Measurements from ENCODE around the gene PARD3B. TPM values are rescaled to one million over a fixed set of nuclear protein-coding genes. Genes with fewer than 3 reads are reported as not detected.

Gene PARD3B
- total and polyA plus RNA-seq, 2 of the 8 experiments (the other 6 are each of a cell fraction or from before 2014, with no cell fraction given) = 1.2 to 5.7 TPM

DNA sequence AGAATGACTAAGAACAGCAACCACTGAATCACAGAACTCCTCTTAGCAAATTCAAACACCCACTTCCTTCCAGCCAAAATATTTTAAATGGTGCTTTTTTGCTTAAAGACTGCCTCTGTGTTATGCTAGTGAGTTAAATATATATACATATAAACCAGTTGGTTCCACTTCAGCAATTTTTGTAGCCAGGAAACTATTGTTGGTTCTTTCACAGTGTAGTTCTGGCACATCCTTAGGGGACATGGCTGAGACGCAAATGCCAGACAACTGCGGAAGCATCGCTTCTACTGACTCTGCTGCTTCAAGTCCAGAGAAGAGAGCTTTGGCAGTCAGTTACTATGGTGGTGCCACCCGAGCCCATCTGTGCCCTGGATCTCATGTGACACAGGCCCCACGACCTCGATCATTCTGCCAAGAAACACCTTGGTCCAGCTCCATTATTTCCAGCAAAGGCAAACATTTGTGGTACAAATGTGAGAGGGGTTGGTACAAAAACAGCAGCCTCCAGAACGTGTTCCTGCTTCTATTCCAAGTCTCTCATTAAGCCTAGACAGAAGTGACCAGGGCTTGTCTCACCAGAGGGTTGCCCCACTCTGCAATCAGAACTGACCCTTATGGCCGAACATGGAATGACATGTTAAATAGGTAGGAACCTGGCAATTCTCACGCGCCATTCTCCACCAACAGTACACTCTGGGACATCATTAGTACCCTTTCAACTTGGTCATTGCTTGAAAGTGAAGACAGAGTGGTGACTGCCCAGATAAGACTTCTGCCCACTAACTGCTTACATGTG is 1019.3 kb downstream of the PARD3B start:
- Histone ChIP-seq H3K27me3 (replicated peaks in 1 of 4; ENCODE audit: control insufficient read depth in 3 of 4, extremely low read depth in 1 of 4, insufficient read depth in 3 of 4, low read length in 3 of 4) (no peaks in the 10 kb centered on the region), H4K8ac (ENCODE audit: extremely low read depth, insufficient read depth, low read length) (no peak overlapping the region), H3K4me3 (ENCODE audit: extremely low read depth in 1 of 4, insufficient read depth in 2 of 4, low read depth in 3 of 4, low read length in 4 of 4) (no peak overlapping the region), H3K36me3 (ENCODE audit: control insufficient read depth in 2 of 4, insufficient read depth in 4 of 4, low read length in 3 of 4) (no peaks in the 10 kb centered on the region), H2AFZ (ENCODE audit: low read length) (no peak overlapping the region), H2AK5ac (ENCODE audit: low read depth, low read length) (no peak overlapping the region), H3K23ac (ENCODE audit: insufficient read length) (no peak overlapping the region), H4K91ac (replicated peaks; ENCODE audit: insufficient read length, low read length) (peak overlapping the region; percentile 18), H4K20me1 (replicated peaks in 1 of 2; ENCODE audit: control insufficient read depth in 1 of 2, insufficient read depth in 2 of 2, low read length in 2 of 2) (no peaks in the 10 kb centered on the region), H3K14ac (ENCODE audit: insufficient read length) (no peak overlapping the region), H3K4me2 (ENCODE audit: insufficient read depth in 1 of 2, low read depth in 2 of 2, low read length in 2 of 2) (no peak overlapping the region), H2BK15ac (ENCODE audit: low read length) (no peak overlapping the region), H2BK12ac (ENCODE audit: low read depth, low read length) (no peak overlapping the region), H3K27ac (ENCODE audit: low read depth, low read length) (no peak overlapping the region), H3K23me2 (ENCODE audit: low read depth, low read length) (no peaks in the 10 kb centered on the region), H2BK20ac (ENCODE audit: low read length) (no peak overlapping the region), H3K18ac (ENCODE audit: extremely low read depth, low read length) (no peak overlapping the region), H4K5ac (ENCODE audit: insufficient read length, low read depth, low read length) (no peak overlapping the region), H3K4ac (replicated peaks; ENCODE audit: insufficient read length, low read depth, low read length) (no peak overlapping the region), H3K9ac (replicated peaks in 1 of 4; ENCODE audit: extremely low read depth in 1 of 4, low read depth in 3 of 4, low read length in 3 of 4) (no peak overlapping the region), H2BK120ac (replicated peaks; ENCODE audit: low read depth, low read length) (no peak overlapping the region), H3K56ac (replicated peaks; ENCODE audit: insufficient read length, low read depth, low read length) (no peak overlapping the region), H2BK5ac (ENCODE audit: low read depth, low read length) (no peak overlapping the region), H3K9me3 (ENCODE audit: insufficient read depth in 2 of 2, low read depth in 1 of 2, low read length in 1 of 2) (no peaks in the 10 kb centered on the region), H3K79me1 (ENCODE audit: low read depth, low read length) (no peaks in the 10 kb centered on the region), H3K79me2 (ENCODE audit: control insufficient read depth in 1 of 2, insufficient read depth in 2 of 2, low read length in 2 of 2) (no peaks in the 10 kb centered on the region), H3K4me1 (replicated peaks in 1 of 4; ENCODE audit: control insufficient read depth in 3 of 4, insufficient read depth in 4 of 4, low read length in 3 of 4) (no peaks in the 10 kb centered on the region)
- ChIA-PET POLR2A (ENCODE audit: partially characterized antibody) (no interaction called here), CTCF (ENCODE audit: partially characterized antibody) (interaction anchor here (0.6 to 3.3 kb wide), 17 partner anchors 11 to 829 kb away, joined by 3 to 19 read pairs (median 4); no protein-coding TSS in a partner anchor)
- WGBS, 2 experiments (ENCODE audit: extremely low coverage in 1 of 2, insufficient coverage in 1 of 2, insufficient read length in 1 of 2, insufficient replicate concordance in 2 of 2, low coverage in 1 of 2, low lambda C conversion rate in 2 of 2, missing lambda C conversion rate in 1 of 2) = 82% methylated on average over 10 of the region's 10 CpGs; no CpG with 5 or more reads in 1 of the 2 experiments
- peak; percentile 20 to 47; a peak in 3 of 4 replicates for TF ChIP-seq RAD21 (IDR thresholded peaks at IDR 0.05 in 1 of 2, conservative IDR thresholded peaks at IDR 0.05 in 1 of 2; ENCODE audit: low read depth in 2 of 2, low read length in 2 of 2)
- TF ChIP-seq, protein P1, sequence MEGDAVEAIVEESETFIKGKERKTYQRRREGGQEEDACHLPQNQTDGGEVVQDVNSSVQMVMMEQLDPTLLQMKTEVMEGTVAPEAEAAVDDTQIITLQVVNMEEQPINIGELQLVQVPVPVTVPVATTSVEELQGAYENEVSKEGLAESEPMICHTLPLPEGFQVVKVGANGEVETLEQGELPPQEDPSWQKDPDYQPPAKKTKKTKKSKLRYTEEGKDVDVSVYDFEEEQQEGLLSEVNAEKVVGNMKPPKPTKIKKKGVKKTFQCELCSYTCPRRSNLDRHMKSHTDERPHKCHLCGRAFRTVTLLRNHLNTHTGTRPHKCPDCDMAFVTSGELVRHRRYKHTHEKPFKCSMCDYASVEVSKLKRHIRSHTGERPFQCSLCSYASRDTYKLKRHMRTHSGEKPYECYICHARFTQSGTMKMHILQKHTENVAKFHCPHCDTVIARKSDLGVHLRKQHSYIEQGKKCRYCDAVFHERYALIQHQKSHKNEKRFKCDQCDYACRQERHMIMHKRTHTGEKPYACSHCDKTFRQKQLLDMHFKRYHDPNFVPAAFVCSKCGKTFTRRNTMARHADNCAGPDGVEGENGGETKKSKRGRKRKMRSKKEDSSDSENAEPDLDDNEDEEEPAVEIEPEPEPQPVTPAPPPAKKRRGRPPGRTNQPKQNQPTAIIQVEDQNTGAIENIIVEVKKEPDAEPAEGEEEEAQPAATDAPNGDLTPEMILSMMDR (IDR thresholded peaks at IDR 0.05; ENCODE audit: control extremely low read depth in 1 of 3, insufficient read depth in 1 of 3, low read depth in 1 of 3, low read length in 3 of 3) = peak; percentile 5 to 41 (median 29); a peak in 3 of 4 replicates
- no peak for TF ChIP-seq RNF2 (IDR thresholded peaks at IDR 0.05; ENCODE audit: borderline replicate concordance, low read depth, low read length, missing control alignments, poor library complexity, severe bottlenecking)
- TF ChIP-seq RBBP5 (IDR thresholded peaks at IDR 0.05; ENCODE audit: borderline replicate concordance, low read depth, low read length) = no peak
- FAIRE-seq (no peak), DNase-seq (ENCODE audit: low read depth in 1 of 2, low spot score in 2 of 2) (no peak)

All from H1 (cell line).